ENCODE data around the gene MPDZ.

MPDZ gene

DNA sequence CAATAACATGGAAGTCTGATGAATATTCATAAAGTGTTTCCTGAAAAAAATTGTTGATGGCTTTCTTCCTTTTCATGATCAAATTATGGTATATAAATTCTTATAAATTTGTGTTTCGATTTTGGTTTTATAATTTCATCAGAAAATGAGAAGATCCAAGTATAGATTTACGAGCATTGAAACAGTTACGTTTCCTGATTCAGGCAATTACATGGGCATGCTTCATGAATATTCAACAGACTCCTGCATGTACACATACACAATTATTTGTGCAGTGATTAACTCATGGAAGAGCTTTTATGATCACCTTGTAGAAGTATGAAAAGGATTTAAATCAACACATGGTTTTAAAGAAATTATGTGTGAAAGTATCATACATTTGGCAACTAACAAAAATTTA lies 136.7 kb downstream of the MPDZ start:
- no peaks in the 10 kb centered on the region for H3K27me3 Mint-ChIP-seq
- no peak overlapping the region for H3K27ac Mint-ChIP-seq
- H3K9me3 Mint-ChIP-seq, result peaks cover 0 to 5% of the 10 kb centered on the region in 2 donors
- no peaks in the 10 kb centered on the region for H3K4me1 Mint-ChIP-seq
- H3K4me3 Mint-ChIP-seq, result no peak overlapping the region
- ATAC-seq (no peak), DNase-seq (no peak)

DNA sequence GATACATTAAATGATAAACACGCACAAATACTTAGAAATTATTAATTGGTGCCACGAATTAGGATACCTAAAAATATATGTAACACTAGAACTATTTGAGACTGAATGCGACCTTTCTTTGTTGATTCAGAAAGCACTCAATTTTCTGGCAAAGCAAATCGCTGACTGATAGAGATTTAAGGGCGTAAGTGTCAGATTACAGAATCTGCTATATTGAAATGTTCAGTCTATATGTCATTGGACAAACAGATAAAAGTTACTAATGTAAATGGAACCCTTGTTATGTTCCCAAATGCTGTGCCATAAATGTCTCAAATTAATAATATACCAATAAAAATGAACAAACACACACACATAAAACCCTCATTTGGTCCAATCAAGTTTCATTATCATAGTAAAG lies 137.9 kb downstream of the MPDZ start:
- Mint-ChIP-seq H3K27me3 (no peaks in the 10 kb centered on the region), H3K27ac (no peak overlapping the region), H3K4me3 (no peak overlapping the region), H3K9me3 (peaks cover 0 to 5% of the 10 kb centered on the region in 2 donors), H3K4me1 (no peaks in the 10 kb centered on the region)
- ATAC-seq (no peak), DNase-seq (no peak)

DNA sequence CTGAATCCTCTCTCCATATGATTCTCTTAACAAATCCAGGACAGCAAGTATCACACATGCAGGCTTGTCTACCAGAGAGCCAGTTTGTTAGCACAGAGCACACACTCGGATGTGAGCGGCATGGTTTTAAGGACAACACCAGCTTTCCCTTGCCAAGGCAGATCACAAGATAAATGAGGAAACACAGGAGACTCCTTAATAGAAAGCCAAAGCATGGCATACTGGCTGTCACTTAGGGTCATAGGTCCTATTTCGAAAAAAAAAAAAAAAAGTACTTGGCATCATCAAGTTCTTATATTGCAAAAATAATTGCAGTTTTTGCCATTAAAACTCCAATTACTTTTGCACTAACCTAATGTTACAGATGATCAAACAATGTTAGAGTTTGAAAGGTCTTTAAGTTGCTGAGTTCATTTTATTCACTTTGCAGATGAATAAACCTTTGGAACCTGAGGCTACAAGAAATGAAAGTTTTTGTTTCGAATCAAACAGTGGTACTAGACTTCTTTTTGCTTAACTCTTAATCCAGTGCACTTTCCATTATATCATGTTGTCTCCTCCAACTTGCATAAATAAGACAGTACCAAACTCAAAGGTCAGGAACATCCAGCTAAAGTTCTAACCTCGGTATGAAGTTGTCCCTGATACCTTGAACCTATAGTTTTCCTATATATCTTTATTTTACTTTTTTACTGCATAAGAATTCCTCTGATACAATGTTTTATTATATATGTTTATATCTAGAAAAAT lies 138.5 kb downstream of the MPDZ start:
- ATAC-seq (no peak), DNase-seq (no peak)

DNA sequence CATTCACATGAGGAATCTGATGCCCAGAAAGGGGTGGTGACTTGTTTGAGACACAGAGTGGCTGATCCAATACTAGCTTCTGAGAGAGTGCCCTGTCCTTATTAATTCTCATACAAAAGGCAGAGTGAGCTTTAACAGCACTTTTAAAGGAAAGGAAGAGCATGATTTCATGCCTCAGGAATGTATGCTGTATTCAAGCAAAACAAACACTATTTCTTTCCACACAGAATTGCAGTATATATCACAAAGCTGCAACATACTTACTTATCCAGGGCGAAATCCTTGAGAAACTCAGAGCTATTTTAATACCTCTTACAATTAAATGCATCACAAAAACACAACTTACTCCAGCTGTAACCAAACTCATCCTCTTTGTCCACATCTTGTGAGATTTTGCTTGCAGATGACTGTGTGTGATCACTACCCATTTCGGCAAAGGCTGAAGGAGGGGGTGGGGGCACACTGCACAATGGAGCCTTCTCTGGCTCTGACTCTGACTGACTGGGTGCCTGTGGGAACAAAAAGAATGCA lies 139.8 kb downstream of the MPDZ start:
- Mint-ChIP-seq H3K4me1 (no peaks in the 10 kb centered on the region), H3K27me3 (no peaks in the 10 kb centered on the region), H3K9me3 (peaks cover 3 to 7% of the 10 kb centered on the region in 2 donors), H3K27ac (no peak overlapping the region), H3K4me3 (no peak overlapping the region)
- ATAC-seq (no peak), DNase-seq (no peak)

More for the DNA sequence above, 138.5 kb downstream of the MPDZ start:
- no peaks in the 10 kb centered on the region for H3K27me3 Mint-ChIP-seq
- no peak overlapping the region for H3K27ac Mint-ChIP-seq
- H3K4me1 Mint-ChIP-seq, result no peaks in the 10 kb centered on the region
- H3K4me3 Mint-ChIP-seq, result no peak overlapping the region
- peaks cover 0 to 5% of the 10 kb centered on the region in 2 donors for H3K9me3 Mint-ChIP-seq

DNA sequence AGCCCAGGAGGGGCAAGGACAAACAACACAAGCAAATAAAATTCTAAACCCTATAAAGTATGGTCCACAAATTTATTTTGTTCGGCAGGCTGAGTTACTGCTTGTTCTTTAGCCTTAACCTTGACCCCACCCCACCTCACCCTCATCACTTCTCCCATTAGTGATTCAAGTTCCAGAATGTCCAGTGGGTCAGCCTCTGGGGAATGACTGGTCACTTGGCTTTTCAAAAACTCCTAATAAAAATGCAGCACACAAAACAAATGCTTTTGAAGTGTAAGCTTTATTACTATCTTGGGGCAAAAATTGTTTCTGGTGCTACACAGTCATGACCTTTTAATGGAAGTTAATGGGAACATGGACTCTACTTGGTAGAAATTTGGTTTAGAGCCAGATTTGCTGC lies 142.1 kb downstream of the MPDZ start:
- Mint-ChIP-seq H3K4me1 (no peaks in the 10 kb centered on the region), H3K4me3 (no peak overlapping the region), H3K27ac (no peak overlapping the region), H3K27me3 (no peaks in the 10 kb centered on the region), H3K9me3 (peaks cover 0 to 7% of the 10 kb centered on the region in 2 donors)
- DNase-seq (no peak), ATAC-seq (no peak)

DNA sequence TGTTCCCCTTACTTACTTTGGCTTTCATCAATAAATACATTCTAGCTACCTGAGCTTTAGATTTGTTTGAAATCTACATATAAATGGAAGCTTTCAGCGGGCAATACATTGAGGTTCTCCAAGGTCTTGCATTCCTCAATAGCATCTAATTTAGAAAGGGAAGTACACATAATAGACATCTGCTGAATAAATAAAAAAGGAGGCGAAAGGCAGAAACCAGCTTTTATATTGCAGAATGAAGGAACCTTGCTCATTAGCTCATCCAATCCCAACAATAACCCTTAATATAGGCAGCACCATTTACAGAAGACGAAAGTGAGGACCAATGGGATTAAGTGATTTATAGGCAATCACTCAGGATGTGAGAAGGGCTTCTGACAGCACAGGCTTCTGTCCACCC lies 147.5 kb downstream of the MPDZ start:
- no peaks in the 10 kb centered on the region for H3K27me3 Mint-ChIP-seq
- no peak for DNase-seq
- H3K4me1 Mint-ChIP-seq, result no peaks in the 10 kb centered on the region
- H3K27ac Mint-ChIP-seq, result no peak overlapping the region
- no peak overlapping the region for H3K4me3 Mint-ChIP-seq
- peaks cover under 1 to 15% of the 10 kb centered on the region in 2 donors for H3K9me3 Mint-ChIP-seq
- ATAC-seq, result no peak

DNA sequence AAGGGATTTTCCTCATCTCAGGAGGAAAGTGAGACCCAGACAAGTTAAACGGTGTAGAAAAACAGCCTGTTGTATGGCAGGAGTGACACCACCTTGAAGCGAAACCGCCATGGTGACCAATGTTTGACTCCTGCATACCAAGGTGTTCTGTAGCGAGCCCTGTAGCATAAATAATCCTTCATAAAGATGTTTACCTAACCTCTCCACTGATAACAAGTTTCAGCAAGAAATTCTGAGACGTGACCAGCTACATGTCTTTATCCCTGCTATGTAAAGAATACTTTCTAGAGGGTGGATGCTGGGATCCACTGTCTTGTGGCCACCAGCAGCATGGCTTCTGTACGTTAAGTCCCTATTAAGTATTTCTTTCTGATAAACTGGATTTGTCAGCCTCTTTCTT lies 148.1 kb downstream of the MPDZ start:
- Mint-ChIP-seq H3K4me3 (no peak overlapping the region), H3K9me3 (peaks cover 6 to 21% of the 10 kb centered on the region in 2 donors), H3K27me3 (no peaks in the 10 kb centered on the region), H3K27ac (no peak overlapping the region), H3K4me1 (no peaks in the 10 kb centered on the region)
- DNase-seq, result no peak
- no peak for ATAC-seq

DNA sequence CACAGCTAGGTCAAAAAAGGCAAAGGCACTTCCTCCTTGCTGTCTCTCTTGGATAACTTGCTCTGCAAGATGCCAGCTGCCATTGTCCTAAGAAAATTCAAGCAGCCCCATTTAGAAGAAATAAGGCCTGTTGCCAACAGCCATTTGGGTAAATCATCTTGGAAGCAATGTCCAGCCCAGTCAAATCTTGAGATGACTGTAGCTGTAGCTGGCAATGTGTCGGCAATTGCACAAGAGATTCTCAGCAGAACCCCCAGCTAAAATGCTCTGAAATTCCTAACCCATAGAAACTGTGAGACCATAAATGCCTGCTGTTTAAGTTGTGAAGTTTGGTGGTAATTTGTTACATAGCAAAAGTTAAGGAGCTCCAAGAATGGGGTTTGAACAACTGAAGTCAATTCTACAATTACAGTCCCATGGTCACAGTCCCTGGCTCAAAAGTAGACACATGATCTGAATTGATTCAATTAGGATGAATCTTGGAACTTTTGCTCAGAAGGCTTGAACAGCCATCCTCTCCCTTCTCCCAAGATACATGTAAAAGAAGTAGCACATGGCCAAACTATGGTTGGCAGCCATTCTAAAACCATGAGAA lies 151.1 kb downstream of the MPDZ start:
- no peaks in the 10 kb centered on the region for H3K27me3 Mint-ChIP-seq
- H3K9me3 Mint-ChIP-seq, result peaks cover 7 to 15% of the 10 kb centered on the region in 2 donors
- no peak overlapping the region for H3K4me3 Mint-ChIP-seq
- DNase-seq (no peak), ATAC-seq (no peak)
- no peaks in the 10 kb centered on the region for H3K4me1 Mint-ChIP-seq
- H3K27ac Mint-ChIP-seq, result no peak overlapping the region

DNA sequence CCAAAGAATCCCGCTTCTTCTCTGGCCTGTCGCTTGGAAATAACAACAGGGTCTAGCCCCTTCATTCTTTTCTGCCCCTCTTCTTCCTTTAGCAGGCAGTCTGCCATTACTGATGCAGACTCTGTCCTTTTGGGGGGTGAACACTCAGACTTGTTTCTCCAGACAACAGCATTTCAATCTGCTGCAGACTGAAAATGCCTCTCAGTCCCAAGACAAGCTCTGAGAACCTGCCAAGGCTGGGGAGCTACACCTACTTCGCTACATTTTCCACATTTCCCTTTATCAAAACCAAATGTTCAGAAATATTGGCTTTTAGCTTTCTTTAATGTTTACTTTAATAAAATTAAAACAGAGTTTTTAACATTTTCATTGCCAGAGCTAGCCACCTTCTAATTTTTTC lies 152.4 kb downstream of the MPDZ start:
- no peak overlapping the region for H3K27ac Mint-ChIP-seq
- ATAC-seq (no peak), DNase-seq (no peak)
- no peaks in the 10 kb centered on the region for H3K4me1 Mint-ChIP-seq
- H3K4me3 Mint-ChIP-seq, result no peak overlapping the region
- H3K27me3 Mint-ChIP-seq, result no peaks in the 10 kb centered on the region
- H3K9me3 Mint-ChIP-seq, result peaks cover 7 to 15% of the 10 kb centered on the region in 2 donors

DNA sequence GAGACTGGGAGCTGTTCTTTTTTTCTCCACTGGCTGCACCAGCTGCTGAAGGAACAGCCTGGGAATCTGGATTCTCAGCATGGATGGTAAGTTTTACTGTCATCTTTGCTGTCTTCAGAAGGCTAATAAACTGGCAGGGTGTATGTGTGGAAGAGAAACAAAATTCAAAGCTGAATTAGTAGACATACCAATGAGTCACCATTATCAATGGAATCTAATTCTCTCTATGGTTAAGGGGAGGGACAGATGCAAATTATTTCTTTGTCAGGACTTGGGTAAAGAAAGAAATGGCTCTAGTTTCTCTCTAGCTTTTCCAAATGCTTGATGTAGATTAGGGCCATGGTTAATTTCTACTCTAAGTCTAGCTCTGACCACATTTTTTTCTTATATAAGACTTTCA lies 154.2 kb downstream of the MPDZ start:
- DNase-seq (no peak), ATAC-seq (no peak)
- Mint-ChIP-seq H3K27me3 (no peaks in the 10 kb centered on the region), H3K27ac (no peak overlapping the region), H3K4me3 (no peak overlapping the region), H3K4me1 (no peaks in the 10 kb centered on the region), H3K9me3 (peaks cover 13 to 22% of the 10 kb centered on the region in 2 donors)

DNA sequence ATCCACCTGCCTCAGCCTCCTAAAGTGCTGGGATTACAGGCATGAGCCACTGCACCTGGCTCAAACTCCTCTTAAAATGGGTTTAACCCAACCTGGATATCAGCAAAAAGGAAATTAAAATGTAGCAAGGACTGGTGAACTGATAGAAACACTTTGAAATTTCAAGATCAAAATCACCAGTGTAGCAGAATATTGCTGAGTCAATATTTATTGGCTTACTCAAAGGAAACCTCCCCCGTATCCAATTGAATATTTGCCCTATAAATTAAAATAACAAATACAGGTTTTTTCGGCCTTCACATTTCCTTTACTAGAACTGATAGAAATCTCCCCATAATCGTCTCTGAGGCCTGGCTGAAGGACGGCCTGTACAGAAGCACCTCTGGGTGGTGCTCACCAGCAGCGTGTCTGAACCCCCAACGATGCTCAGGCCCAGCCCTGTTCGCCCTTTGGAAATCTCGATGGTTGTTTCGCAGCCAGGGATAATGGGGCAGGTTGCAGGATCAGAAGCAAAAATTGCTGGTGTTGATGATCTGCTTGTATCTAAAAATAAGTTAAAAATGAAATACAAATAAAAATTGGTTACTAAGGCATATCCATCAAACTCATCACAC lies 156.6 kb downstream of the MPDZ start:
- no peak overlapping the region for H3K4me3 Mint-ChIP-seq
- ATAC-seq (no peak), DNase-seq (no peak)
- H3K27me3 Mint-ChIP-seq, result no peaks in the 10 kb centered on the region
- H3K4me1 Mint-ChIP-seq, result no peaks in the 10 kb centered on the region
- H3K9me3 Mint-ChIP-seq, result peaks cover 13 to 18% of the 10 kb centered on the region in 2 donors
- no peak overlapping the region for H3K27ac Mint-ChIP-seq

DNA sequence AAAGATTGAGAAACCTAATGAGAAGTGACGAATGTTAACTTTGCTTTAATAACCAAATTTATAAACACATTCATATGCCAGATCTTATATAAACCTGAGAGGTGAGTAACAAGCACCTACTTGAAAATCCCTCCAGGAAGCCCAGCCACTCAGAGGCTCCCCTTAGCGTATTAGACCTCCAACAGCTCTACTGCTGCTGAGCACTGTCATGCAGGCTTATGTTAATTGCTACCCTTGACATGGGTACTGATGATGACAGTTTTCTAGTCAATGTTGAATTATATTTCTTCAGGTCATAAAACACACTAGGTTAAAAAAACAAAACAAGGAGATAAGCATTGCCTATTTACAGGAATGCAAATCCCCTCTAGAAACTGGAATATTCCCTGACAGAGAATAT lies 161.2 kb downstream of the MPDZ start:
- H3K9me3 Mint-ChIP-seq, result peaks cover 6 to 7% of the 10 kb centered on the region in 2 donors
- no peaks in the 10 kb centered on the region for H3K27me3 Mint-ChIP-seq
- no peak overlapping the region for H3K4me3 Mint-ChIP-seq
- DNase-seq (no peak), ATAC-seq (no peak)
- H3K4me1 Mint-ChIP-seq, result no peaks in the 10 kb centered on the region
- H3K27ac Mint-ChIP-seq, result no peak overlapping the region

DNA sequence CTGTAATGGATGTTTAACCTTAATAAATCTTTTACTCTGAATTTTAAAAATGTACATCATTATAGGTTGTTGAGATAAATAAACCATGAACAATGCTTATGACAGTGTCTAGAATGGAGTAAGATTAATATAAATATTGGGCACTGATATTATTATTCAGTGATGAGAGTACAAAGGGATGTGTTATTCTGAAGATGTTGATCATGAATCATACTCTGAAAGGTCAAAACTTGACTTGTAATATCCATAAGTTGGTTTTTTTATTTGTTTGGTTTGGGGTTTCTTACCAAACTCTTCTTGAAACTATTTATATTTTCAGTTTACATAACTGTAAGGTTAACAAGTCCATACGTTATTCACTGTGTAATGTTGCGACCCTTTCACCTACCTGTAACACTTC lies 163.2 kb downstream of the MPDZ start:
- Mint-ChIP-seq H3K27me3 (no peaks in the 10 kb centered on the region), H3K27ac (no peak overlapping the region), H3K9me3 (no peaks in the 10 kb centered on the region), H3K4me1 (no peaks in the 10 kb centered on the region), H3K4me3 (no peak overlapping the region)
- ATAC-seq (no peak), DNase-seq (no peak)

DNA sequence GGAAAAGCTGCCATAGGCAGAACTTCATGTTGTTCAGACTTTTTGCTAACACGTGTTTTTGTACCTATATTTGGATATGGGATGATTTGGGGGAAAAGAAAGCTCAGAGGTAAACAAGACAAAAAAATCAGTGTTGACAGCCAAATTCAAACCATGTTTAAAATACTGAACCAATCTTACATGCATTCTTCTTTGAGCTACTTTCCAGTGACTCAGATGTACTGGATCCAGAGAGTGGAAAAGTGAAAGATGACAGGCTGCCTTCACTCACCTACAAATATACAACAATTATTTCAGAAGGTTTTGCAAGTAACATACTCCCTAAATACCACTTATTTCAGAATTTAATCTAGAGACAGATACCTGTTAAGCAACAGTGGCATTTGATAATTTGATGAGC lies 165.7 kb downstream of the MPDZ start:
- no peaks in the 10 kb centered on the region for H3K27me3 Mint-ChIP-seq
- no peak overlapping the region for H3K27ac Mint-ChIP-seq
- no peaks in the 10 kb centered on the region for H3K4me1 Mint-ChIP-seq
- H3K9me3 Mint-ChIP-seq, result no peaks in the 10 kb centered on the region
- DNase-seq (no peak), ATAC-seq (no peak)
- H3K4me3 Mint-ChIP-seq, result no peak overlapping the region

DNA sequence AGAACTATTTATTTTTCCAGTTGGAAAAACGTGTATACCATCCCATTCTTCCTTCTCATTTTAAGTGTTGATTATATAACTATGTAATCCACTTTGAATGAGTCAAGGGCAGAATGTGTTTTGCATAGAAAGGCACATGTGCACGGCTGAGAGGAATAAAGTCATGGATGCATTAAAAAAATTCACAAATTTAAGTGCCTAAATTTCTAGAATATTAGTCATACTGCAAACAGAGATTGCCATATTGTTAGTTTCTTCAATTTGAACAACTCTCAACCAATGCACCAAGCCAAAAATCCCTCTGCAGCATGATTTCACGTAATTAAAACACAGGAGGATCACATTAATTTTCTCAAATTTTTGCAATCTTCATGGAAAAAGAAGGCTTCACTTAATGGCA lies 166.3 kb downstream of the MPDZ start:
- Mint-ChIP-seq H3K27me3 (no peaks in the 10 kb centered on the region), H3K9me3 (no peaks in the 10 kb centered on the region), H3K4me3 (no peak overlapping the region), H3K27ac (no peak overlapping the region), H3K4me1 (no peaks in the 10 kb centered on the region)
- ATAC-seq, result no peak
- no peak for DNase-seq

DNA sequence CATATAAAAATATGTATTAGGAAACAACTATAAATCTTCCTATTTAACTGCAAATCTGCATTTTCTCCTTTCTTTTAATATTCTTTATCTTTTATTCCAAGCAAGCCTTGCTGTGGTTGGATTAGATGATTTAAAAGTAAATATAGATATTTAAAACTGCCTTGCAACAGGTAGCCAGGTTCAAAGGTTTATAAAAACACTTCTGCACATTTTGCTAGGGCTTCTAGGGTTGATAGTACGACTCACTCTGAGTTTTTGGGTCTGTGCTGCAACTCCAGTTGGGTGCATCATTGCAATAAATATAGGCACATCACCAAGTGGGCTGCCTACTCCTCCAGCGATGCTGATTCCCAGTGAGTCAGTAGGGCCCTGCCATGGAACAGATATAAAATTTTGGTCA lies 167.7 kb downstream of the MPDZ start:
- DNase-seq (no peak), ATAC-seq (no peak)
- H3K4me1 Mint-ChIP-seq, result no peaks in the 10 kb centered on the region
- no peaks in the 10 kb centered on the region for H3K27me3 Mint-ChIP-seq
- no peak overlapping the region for H3K4me3 Mint-ChIP-seq
- H3K27ac Mint-ChIP-seq, result no peak overlapping the region
- H3K9me3 Mint-ChIP-seq, result no peaks in the 10 kb centered on the region
